Activated naive CD8-positive, alpha-beta T cell treated with anti-CD3 and anti-CD28 coated beads, Interleukin-2, amount 50 U/mL, for 16 hours (primary cell): Measurements from ENCODE around the gene TSPY8.
"Not testable (repeated sequence)": the region's sequence is repeated elsewhere in the genome, so short reads cannot be mapped to it uniquely, and the experiment has no call there.

Source experiments
- DNase-seq: peaks from one replicate; pipeline ENCODE4 v3.0.0-alpha.2; 2020; ENCODE audit warnings: low read depth, low spot score

TSPY8 gene

GRCh38 chrY:9357497-9357896 is at the start of gene TSPY8:
TSS of gene TSPY8 (plus strand) at chrY:9357797. CDS start at chrY:9357843, 46 bp downstream.
- DNase-seq = not testable (repeated sequence)

GRCh38 chrY:9320996-9321395 is 36.6 kb upstream of the TSPY8 start:
- DNase-seq = no peak

GRCh38 chrY:9337164-9337563 is 20.4 kb upstream of the TSPY8 start, which contains the start of gene TSPY4:
TSS of gene TSPY4 (plus strand) at chrY:9337464. CDS start at chrY:9337510, 46 bp downstream.
- DNase-seq = not testable (repeated sequence)

GRCh38 chrY:9396527-9396926 is 38.9 kb downstream of the TSPY8 start:
- not testable (repeated sequence) for DNase-seq

- DNase-seq = not testable (repeated sequence)
Observed at GRCh38 chrY:9398121-9398520, 40.5 kb downstream of the TSPY8 start, which contains the start of gene TSPY3. TSS of gene TSPY3 (plus strand) at chrY:9398421. CDS start at chrY:9398467, 46 bp downstream.
